Myocyte (in vitro differentiated cells): ENCODE results near the gene BACH2. TPM values are rescaled to one million over a fixed set of nuclear protein-coding genes. Genes with fewer than 3 reads are reported as not detected.
A peak's percentile ranks its signal among the peaks of the same experiment; 100 is the strongest.

Experiments used
- DNase-seq: peaks from one replicate; pipeline ENCODE4 v3.0.0-alpha.2; 2012; ENCODE audit warnings: low read depth
- total RNA-seq: library from RNA; depleted of rRNA; stranded (reverse); fragments of >200 nt; gene quantifications from 2 replicates; pipeline ENCODE4 v1.2.3, GENCODE V29; 2014

The BACH2 gene
- total RNA-seq, 1 donor from 2014 or later = 0.13 TPM

DNA sequence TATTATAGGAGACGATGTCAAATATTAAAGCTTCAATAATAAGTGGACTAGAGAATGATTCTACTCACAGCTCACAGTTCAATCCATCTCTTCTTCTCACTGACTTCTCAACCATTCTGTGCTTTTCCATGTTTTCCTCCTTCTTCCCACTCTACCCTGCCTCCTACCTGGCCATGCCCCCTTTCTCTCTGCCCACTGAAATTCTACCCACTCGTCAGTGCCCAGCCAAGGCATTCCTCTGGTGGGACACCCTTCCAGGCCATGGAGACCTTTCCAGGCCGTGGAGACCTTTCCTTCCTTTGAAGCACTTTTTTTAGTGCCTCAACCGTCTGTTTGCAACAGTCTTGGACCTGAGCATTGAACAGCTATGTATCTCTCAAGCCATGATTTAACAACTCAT, 18.5 kb downstream of the BACH2 start:
- DNase-seq = no peak

DNA sequence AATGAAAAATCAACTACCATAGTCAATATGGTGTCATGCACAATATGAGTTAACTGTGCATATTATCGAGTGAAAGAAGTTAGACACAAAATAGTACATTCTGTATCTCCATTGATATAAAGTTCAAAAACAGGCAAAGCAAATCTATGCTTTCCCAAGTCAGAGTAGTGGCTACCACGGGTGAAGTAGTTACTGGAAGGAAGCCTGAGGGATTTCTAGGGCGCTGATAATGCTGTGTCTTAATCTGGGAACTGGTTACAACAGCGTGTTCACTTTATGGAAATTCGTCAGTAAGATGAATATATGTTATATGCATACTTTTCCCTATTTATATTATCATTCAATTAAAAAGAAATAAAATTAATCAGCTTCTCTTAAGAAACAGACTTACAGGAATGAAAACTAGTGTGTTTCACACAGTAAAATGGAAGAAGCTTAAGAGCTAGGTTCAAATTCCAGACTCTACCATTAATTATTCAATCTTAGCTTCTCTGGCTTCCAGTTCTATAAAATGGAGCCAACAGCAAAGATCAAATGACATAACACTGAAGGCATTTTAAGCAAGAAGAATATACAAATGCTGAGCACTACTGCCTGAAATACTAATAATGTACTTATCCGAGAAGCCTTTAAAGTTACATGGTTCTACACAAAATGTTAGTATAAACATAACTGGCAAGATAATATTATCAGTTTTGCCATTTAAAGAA, 19.2 kb downstream of the BACH2 start:
- no peak for DNase-seq

DNA sequence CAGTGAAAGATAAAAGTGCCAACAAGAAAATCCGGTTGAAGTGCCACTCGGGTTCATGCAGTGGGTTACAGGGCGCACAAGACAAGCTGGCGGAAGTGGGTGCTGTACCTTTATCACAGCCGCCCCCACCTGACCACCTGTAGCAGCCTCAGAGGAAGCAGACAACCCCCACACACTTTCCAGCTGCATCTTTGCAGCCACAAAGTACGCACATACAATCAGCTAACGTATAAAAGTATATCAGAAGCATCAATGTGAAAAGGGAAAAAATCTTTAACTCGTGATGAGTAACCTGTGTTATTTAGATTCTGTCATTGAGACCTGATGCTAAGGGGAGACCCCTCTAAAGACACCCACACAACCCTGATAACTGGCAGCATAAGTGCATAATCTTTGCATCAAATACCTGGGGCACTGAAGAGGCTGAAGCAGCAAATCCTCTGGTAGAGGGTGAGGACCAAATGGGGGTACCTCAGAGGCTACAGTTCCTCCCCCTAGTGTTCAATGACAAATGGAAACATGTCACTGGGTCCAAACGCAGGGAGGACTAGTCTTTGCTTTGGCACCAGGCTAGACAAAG, 22.1 kb downstream of the BACH2 start:
- no peak for DNase-seq

DNA sequence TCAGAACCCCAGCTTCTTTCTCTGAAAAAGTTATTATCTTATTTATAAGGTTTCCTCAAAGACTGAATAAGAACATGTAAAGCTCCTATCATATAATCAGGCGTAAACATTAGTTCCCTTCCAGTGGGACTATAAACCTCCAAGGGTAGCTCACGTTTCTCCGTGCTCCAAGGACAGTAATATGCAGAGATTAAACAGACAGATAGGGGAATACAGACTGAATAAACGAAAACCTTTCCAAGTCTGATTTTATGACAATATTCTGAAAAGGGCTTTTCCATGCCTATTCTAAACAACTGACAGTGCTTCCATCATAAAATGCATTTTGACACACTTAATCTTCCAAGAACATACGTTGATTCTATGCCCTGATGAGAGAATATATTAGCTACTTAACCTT, 22.8 kb downstream of the BACH2 start:
- DNase-seq = no peak

DNA sequence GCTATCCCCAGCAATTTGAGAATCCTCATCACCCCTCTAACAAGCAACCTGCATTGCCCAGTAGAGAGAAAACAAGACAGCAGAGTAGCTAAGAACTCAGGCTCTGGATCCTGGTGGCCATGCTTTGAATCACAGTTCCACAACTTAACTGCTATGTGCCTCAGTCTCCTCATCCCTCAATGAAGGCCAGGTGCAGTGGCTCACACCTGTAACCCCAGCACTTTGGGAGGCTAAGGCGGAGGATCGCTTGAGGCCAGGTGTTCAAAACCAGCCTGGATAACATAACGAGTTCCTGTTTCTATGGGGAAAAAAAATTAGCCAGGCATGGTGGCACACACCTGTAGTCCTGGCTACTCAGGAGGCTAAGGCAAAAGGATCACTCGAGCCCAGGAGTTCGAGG, 23.7 kb downstream of the BACH2 start:
- DNase-seq = no peak

DNA sequence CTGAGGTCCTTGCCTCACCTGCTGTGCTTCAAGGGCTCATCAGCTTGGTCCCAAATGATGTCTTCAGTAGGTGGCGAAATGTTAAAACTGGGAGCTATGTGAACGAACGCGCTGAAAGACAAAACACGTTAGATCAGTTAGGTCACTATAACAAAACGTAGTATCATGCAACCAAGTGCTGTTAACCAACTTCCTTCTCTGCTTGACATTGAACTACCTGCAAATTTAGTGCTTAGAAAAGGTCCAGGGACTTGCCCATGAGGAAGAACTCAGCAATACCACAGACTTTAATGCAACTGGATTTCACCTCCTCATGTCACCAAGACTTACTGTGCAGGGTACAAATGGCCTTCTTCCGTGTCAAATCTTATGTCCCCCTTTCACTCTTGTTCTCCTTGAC, 24.8 kb downstream of the BACH2 start:
- DNase-seq = no peak

DNA sequence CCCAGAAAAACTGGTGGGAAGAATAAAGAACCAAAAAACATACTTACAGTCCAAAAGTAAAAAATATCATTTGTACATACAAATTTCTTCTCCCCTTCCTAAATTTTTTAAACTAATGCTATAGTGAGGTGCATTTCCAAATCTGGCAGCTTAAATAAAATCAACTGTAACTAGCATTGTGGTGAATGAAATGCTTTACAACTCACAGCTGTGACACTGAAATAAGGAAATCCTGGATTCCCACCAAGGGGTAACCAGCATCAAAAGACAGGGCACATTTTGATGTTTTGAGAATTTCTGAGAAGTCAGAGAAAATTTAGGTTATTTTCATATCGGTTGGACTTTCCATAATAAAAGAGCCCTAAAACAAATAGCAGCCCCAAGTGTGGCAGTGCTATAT, 27.3 kb downstream of the BACH2 start:
- no peak for DNase-seq

DNA sequence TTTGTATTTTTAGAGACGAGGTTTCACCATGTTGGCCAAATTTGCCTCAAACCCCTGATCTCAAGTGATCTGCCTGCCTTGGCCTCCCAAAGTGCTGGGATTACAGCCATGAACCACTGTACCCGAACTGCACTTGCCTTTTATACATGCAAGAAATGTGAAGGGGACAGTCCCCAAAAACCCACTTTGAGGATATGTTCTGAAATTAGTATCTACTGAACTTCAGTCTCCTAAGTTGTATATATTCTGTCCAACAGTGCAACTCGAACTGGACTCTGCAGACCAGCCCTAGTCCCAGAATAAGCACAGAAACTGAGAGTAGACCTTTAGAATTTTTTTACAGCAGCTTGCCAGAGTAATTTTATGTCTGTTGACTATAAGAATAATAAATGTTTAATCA, 28.5 kb downstream of the BACH2 start:
- DNase-seq = no peak

DNA sequence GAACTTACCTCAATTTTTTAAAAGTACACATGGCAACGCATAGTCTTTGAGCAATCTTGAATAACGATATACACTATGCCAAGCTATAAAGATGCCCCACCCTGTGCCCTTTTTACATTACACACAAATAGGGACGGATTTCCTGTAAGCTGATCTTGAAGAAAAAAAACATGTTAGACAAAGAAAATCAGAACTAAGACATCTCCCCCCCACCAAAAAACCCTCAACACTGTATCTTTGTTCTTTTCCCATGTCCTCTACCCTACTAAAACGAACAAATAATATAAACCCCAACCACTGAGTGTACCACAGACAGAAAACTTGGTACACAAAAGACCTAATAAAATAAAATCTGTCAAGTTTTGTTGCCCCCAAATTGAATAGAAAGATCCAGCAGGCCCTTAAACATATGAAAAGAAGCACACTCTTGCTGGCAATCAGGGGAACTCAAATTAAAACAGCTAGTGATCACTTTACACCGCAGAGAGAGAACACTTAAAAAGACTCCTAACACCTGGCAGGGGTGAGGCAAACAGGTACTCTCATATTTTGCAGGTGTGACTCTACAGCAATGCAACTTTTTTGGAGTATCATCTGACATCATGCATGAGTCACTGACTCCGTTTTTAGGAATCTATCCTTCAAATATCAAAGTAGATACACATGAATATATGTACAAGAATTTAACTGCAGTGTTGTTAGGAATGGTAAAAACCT, 29.6 kb downstream of the BACH2 start:
- no peak for DNase-seq

DNA sequence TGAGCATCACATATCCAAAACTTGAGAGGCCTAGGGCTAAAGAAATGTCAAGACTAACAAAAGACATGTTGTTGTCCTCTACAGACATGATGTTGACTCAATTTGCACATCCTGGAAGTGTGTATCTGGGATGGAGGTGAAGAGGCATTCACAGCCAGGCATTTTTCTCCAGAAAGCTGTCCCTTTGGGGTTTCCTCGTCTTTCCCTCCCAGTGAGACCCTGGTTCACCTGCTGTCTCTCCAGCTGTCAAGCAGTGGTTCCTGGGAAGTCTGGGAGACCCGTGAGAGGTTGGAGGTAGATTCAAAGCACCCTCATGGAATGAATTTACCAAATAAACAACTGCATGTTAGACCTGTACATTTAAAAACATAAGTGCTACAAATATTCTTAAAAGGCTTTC, 32.1 kb downstream of the BACH2 start:
- DNase-seq = no peak

DNA sequence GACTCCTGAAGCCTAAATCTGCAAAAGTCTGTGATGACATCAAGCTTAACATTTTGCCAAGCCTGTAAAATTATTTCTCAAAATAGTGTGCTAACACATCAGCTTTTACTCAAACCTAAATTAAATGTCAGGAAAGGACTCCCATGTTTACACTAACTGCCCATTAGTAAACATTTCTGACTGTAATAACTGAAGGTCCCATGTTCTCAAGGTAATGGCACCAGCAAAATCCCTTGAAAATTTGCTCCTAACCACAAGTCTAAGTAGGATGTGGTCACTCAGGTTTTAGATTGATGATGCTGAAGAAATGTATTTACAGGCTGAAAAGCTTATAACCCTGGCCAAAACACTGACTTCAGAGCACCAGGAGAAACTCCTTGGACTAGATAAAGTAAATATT, 33.0 kb downstream of the BACH2 start:
- DNase-seq = no peak

DNA sequence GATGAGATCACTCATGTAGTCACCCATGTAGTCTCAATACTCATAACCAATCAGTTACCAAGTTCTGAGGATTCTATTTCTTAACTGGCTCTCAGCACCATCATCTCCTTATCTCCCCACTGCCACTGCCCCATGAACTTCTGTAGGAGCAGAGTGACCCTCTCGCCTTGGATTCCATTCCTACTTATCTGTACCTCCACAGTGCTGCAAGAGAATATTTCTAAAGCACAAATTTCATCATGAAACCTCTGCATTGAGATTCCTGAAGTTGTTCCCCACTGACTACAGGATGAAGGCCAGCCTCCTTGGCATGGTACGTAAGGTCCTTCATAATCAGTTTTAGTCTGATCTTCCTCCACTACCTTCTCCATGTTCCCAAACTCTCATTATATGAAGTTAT, 34.8 kb downstream of the BACH2 start:
- no peak for DNase-seq

DNA sequence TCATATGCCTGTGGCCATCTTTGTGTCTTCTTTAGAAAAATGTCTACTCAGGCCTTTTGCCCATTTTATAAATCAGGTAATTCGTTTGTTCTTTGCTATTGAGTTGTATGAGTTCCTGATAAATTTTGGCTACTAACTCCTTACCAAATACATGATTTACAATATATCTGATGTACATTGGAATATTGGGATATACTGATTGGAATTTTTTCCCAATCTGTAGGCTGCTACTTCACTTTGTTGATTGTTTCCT, 39.2 kb downstream of the BACH2 start:
- no peak for DNase-seq

DNA sequence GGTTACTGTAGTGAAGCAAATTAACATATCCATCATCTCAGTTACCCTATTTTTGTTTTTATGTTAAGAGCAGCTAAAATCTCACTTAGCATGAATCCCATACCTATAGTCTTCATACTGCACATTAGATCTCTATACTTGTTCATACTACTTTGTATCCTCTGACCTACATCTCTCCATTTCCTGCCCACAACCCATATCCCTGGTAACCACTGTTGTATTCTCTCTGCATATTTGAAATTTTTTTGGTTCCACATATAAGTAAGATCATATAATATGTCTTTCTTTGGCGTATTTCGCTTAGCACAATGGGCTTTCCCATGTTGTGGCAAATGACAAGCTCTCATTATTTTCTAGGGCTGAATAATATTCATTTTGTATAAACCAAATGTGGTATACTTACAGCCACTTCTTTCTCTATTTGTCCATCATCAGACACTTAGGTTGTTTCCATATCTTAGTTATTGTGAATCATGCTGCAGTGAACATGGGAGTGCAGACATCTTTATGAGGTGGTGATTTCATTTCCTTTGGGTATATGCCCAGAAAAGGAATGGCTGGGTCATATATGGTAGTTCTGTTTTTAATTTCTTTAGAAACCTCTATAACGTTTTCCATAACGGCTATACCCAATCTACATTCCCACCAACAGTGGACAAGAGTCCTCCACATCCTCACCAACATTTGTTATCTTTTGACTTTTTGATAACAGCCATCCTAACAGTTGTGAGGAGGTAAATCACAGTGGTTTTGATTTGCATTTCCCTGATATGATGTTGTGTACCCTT, 39.8 kb downstream of the BACH2 start:
- DNase-seq = no peak

DNA sequence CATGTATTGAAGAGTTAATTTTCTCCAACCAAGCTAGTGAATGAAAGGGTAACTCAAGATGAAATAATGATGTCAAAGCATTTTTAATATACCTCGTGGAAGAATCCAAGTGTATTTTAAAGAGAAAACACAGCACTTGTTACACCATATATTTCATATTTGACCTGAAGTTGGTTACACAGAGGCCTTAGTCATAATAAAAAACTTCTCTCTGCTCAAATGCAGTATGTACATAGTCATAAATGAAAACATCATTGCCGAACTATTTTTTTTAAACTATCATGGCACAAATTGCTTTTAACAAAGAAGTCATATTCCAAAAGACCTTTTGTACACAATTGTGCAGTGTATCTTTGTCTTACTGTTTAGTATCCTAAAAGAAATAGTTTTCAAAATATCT, 43.0 kb downstream of the BACH2 start:
- DNase-seq = no peak

DNA sequence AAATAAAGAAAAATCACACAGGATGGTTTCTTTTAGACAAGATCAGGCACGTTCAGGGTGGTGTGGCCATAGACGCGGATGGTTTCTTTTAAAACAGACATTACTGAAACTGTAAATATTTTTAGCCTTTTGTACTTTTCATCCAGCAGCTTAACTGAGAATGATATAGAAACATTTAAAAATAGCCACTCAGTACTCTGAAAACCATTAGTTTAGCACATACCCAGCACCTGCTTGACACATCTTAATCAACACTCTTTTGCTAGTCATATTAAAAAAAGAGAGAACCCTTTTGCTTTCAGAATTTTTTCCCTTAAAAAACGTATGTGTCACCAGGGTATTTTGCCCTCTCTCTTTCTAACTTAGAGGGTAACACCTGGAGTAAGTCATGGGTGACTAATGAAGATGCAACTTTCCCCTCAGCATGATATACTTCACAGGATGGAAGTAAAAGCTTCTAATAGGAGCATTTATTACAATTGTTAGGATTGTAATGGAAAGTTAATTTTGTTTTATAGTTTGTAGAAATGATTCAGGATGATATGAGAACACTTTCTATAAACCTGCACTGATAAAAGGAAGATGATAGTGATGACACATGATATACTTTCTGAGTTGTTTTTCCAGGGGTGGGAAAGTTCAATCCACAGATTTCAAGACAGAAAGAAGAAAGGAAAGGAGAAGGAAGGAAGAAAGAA, 45.2 kb downstream of the BACH2 start:
- DNase-seq = no peak

DNA sequence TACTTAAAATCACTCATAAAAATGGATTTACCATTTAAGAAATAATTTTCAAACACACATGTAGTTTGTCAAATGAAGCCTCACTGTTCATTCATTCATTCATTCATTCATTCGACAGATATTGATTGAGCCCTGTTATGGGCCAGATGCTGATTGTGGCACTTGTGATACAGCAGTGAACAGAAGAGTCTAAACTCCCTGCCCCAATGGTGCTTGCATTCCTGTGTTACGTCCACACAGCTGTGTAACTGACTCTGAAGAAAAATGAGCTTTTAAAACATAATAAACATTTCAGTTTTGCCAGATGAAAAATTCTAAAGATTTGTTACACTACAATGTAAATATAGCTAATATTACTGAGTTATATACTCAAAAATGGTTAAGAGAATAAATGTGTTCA, 46.2 kb downstream of the BACH2 start:
- no peak for DNase-seq

DNA sequence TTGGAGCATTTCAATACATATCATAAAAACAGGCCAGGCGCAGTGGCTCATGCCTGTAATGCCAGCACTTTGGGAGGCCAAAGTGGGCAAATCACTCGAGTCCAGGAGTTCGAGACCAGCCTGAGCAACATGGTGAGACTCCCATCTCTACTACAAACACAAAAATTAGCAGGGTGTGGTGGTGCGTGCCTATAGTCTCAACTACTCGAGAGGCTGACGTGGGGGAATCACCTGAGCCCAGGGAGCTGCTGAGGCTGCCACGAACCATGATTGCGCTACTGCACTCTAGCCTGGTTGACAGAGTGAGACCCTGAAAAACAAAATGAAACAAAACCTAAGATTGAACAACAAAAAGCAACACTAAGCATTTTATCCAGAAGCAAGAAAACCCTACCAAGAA, 47.2 kb downstream of the BACH2 start:
- no peak for DNase-seq

DNA sequence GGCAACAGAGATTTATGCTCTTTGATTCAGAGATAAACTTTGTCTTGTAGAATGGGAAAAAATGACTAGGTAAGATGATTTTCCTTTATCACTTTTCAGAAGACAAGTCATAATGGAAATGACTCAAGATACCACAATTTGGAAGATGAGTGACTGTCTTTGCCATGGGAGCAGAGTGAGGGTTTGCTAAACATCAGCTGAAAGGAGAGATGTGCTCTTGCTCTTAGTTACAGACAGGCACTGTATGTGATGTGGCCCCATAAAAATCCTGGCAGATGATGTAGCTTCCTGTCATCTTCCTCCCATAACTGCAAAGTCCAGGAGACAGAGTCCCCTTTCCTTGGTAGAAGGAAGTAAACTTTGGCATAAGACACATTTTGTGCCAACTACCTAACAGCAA, 47.6 kb downstream of the BACH2 start:
- DNase-seq = no peak

DNA sequence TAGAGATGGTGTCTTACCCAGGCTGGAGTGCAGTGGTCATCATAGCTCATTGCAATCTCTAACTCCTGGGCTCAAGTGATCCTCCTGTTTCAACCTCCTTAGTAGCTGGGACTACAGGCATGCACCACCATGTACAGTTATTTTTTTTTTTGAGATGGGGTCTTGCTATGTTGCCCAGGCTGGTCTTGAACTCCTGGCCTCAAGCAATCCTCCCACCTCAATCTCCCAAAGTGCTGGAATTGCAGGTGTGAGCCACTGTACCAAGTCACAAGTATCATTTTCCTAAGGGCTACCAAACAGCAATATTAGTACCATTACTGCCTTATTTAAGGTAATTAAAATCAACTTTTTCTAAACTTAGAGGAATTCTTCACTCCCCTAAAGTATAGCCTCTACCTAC, 49.4 kb downstream of the BACH2 start:
- DNase-seq = no peak

DNA sequence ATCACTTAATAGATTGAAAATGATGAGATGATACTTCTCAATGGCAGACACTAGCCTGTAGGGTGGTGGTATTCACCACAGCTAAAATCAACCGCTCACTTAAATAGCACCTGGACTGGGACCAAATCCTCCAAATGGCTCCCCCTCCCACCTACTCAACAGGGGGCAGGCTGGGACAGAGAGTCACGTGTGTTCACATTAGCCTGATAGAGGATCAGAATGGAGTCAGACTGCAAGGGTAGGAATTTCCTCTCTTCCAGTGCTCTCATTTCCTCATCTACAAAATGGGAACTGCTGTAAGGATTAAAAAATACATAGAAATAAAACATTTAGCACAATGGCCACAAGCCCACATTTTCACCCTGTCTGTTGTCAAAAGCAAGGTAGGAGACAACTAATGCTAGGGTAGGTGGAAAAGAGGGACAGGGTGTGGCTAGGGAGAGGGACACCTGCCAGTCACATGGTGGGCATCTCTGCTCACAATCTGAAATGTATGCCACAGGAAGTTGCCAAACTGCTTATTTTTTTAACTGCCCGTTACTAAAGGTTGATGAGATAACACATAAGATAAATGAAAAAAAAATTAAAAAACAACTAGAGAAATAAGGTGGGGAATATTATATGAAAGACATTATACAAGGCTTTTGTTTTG, 55.3 kb downstream of the BACH2 start:
- DNase-seq = peak; percentile 41
